GM12873 (cell line): ENCODE results near the gene OR6J1.

ENCODE experiments used
- CTCF ChIP-seq: IDR thresholded peaks from 2 replicates; pipeline ENCODE4 v1.5.1; 2012; ENCODE audit warnings: low read depth, mild to moderate bottlenecking, moderate library complexity, low read length, control low read depth; ENCODE audit not compliant: insufficient read depth; ENCODE audit errors: missing control alignments

Gene OR6J1

GRCh38 chr14:22629361-22629760 is 14.8 kb downstream of the OR6J1 start:
- no peak for TF ChIP-seq CTCF

- no peak for TF ChIP-seq CTCF
Measured at GRCh38 chr14:22627506-22628263, 16.5 kb downstream of the OR6J1 start.

DNA sequence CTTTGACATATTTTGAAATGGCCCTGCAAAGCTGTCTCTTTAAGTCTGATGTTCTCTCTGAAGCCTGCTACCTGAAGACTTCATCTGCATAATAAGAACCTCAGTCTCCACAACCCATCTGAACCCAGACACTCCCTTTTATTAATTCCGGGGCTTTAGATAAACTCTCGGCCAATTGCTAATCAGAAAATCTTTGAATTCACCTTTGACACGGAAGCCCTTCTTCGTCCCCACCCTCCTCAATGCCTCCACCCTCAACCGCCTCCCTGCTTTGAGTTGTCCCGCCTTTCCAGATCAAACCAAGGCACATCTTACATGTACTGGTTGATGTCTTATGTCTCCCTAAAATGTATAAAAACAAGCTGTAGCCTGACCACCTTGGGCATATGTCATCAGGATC is 17.6 kb downstream of the OR6J1 start:
- TF ChIP-seq CTCF = no peak

DNA sequence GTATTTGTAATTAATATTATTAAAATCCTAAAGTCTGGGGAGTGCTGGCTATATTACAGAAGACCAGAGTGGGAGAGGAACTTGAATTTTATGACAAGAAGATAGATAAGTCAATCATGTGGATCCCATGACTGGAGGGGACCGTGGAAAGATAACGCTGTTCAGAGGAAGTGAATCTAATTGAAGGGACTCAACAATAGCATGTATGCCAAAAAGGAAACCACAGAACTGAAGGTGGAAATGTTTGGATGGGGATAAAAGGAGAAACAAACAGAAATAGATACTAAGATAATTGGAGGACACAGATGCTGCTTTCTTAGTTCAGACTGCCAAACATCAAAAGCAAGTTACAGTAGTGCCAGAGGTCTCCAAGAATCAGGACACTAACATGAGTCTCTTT is 21.1 kb downstream of the OR6J1 start:
- TF ChIP-seq CTCF = no peak

- no peak for TF ChIP-seq CTCF
Measured at GRCh38 chr14:22622255-22622654, 21.9 kb downstream of the OR6J1 start.

GRCh38 chr14:22614240-22614799 is 29.8 kb downstream of the OR6J1 start:
- TF ChIP-seq CTCF = no peak

DNA sequence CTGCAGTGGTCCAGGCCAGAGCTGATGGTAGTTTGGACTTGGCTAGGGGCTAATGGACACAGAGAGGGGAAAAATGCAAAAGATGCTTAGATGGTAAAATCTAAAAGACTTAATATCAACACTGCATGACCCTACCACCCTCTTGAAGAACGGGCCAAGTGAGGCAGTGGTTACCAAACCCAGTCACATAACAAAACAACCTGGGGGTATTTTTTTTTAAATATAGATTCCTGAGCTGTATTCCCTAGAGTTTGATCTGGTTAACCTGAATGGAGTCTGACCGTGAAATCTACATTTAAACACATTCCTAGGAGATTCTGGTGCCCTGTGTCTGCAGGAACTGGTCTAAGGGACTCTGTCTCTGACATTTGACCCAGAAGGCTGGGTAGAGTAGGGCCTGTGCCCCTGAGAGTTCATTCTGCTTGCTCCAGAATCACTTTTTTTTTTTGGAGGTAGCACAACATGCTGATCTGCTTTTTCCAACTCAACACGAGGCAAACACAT is 30.4 kb downstream of the OR6J1 start:
- TF ChIP-seq CTCF = no peak
